Ascending aorta (tissue), 2 donors: Measurements from ENCODE around the gene RWDD3. TPM values are rescaled to one million over a fixed set of nuclear protein-coding genes. Genes with fewer than 3 reads are reported as not detected.

Experiments used
- DNase-seq, 2 donors: peaks; one replicate each; pipeline ENCODE4 v3.0.0-alpha.2; 2019; ENCODE audit warnings: low spot score in 2 of 2
- H3K27ac ChIP-seq, 2 donors: fragments of 200-600 bp; sonication (generic); one replicate each; pipeline ENCODE4 v1.5.1; 2016 to 2017; ENCODE audit warnings: mild to moderate bottlenecking in 1 of 2
- H3K27me3 ChIP-seq: fragments of 200-600 bp; sonication (generic); one replicate; pipeline ENCODE4 v1.5.1; 2017
- H3K36me3 ChIP-seq, 2 donors: fragments of 200-600 bp; sonication (generic); one replicate each; pipeline ENCODE4 v1.5.1; 2016
- H3K4me1 ChIP-seq, 2 donors: fragments of 200-600 bp; sonication (generic); one replicate each; pipeline ENCODE4 v1.5.1; 2016 to 2017; ENCODE audit warnings: mild to moderate bottlenecking in 1 of 2
- H3K4me3 ChIP-seq, 2 donors: fragments of 200-600 bp; sonication (generic); one replicate each; pipeline ENCODE4 v1.5.1; 2016 to 2017; ENCODE audit warnings: mild to moderate bottlenecking in 1 of 2
- H3K9me3 ChIP-seq, 2 donors: fragments of 200-600 bp; sonication (generic); one replicate each; pipeline ENCODE4 v1.5.1; 2016
- CTCF ChIP-seq, 3 experiments: fragments of 200-600 bp in 2 of 3; fragments of 450-650 bp in 1 of 3; sonication (generic) in 2 of 3; IDR thresholded peaks; one replicate each; pipeline ENCODE4 v1.5.1; 2016 to 2019; ENCODE audit warnings: antibody characterized with exemption in 3 of 3, mild to moderate bottlenecking in 1 of 3, moderate library complexity in 1 of 3
- intact Hi-C: fragments of 100-400 bp; cut with DNase I; formaldehyde crosslinking; loops from one replicate; pipeline ENCODE4 v1.15.1; 2023
- total RNA-seq: library from RNA; depleted of rRNA; stranded (reverse); fragments of >200 nt; gene quantifications from one replicate; pipeline ENCODE4 v1.1.0, GENCODE V29; 2016

The RWDD3 gene
- total RNA-seq, 1 donor from 2014 or later: not detected

- TF ChIP-seq CTCF (IDR thresholded peaks at IDR 0.05): no peak
- intact Hi-C loops: no loop called here
- H3K9me3 ChIP-seq: no peaks in the 10 kb centered on the region
- H3K36me3 ChIP-seq: no peaks in the 10 kb centered on the region
- peaks cover 0 to 4% of the 10 kb centered on the region in 2 donors for H3K4me1 ChIP-seq
- no peak overlapping the region for H3K27ac ChIP-seq
- H3K4me3 ChIP-seq: no peak overlapping the region
- DNase-seq: no peak
- H3K27me3 ChIP-seq: no peaks in the 10 kb centered on the region
Observed at GRCh38 chr1:95208876-95209275, 25.1 kb upstream of the RWDD3 start.

- no peak for DNase-seq
- intact Hi-C loops: no loop called here
- TF ChIP-seq CTCF (IDR thresholded peaks at IDR 0.05): no peak
Observed at GRCh38 chr1:95209291-95209690, 24.7 kb upstream of the RWDD3 start.

GRCh38 chr1:95216292-95216990, 17.6 kb upstream of the RWDD3 start:
- no peak overlapping the region for H3K27ac ChIP-seq
- DNase-seq: no peak
- TF ChIP-seq CTCF (IDR thresholded peaks at IDR 0.05): no peak
- no peak overlapping the region for H3K4me3 ChIP-seq
- H3K4me1 ChIP-seq: no peaks in the 10 kb centered on the region
- H3K9me3 ChIP-seq: no peaks in the 10 kb centered on the region
- H3K27me3 ChIP-seq: no peaks in the 10 kb centered on the region
- no peaks in the 10 kb centered on the region for H3K36me3 ChIP-seq
- intact Hi-C loops: no loop called here

More at GRCh38 chr1:95209291-95209690, 24.7 kb upstream of the RWDD3 start:
- H3K36me3 ChIP-seq: no peaks in the 10 kb centered on the region
- H3K4me1 ChIP-seq: peaks cover 0 to 4% of the 10 kb centered on the region in 2 donors
- no peak overlapping the region for H3K27ac ChIP-seq
- H3K27me3 ChIP-seq: no peaks in the 10 kb centered on the region
- H3K4me3 ChIP-seq: no peak overlapping the region
- H3K9me3 ChIP-seq: no peaks in the 10 kb centered on the region

- no peaks in the 10 kb centered on the region for H3K9me3 ChIP-seq
- no peak for TF ChIP-seq CTCF (IDR thresholded peaks at IDR 0.05)
- H3K36me3 ChIP-seq: no peaks in the 10 kb centered on the region
- H3K27me3 ChIP-seq: no peaks in the 10 kb centered on the region
- no peak overlapping the region for H3K4me3 ChIP-seq
- intact Hi-C loops: no loop called here
- no peak overlapping the region for H3K27ac ChIP-seq
- DNase-seq: no peak
- no peaks in the 10 kb centered on the region for H3K4me1 ChIP-seq
Observed at GRCh38 chr1:95217371-95217770, 16.6 kb upstream of the RWDD3 start.

- H3K36me3 ChIP-seq: no peaks in the 10 kb centered on the region
- H3K9me3 ChIP-seq: no peaks in the 10 kb centered on the region
- intact Hi-C loops: no loop called here
- no peaks in the 10 kb centered on the region for H3K4me1 ChIP-seq
- DNase-seq: no peak
- TF ChIP-seq CTCF (IDR thresholded peaks at IDR 0.05): no peak
- no peak overlapping the region for H3K27ac ChIP-seq
- no peak overlapping the region for H3K4me3 ChIP-seq
- no peaks in the 10 kb centered on the region for H3K27me3 ChIP-seq
Observed at GRCh38 chr1:95219407-95219806, 14.6 kb upstream of the RWDD3 start.

- H3K4me1 ChIP-seq: no peaks in the 10 kb centered on the region
- no peaks in the 10 kb centered on the region for H3K36me3 ChIP-seq
- no peak overlapping the region for H3K4me3 ChIP-seq
- intact Hi-C loops: no loop called here
- DNase-seq: no peak
- H3K27ac ChIP-seq: no peak overlapping the region
- TF ChIP-seq CTCF (IDR thresholded peaks at IDR 0.05): no peak
- H3K9me3 ChIP-seq: no peaks in the 10 kb centered on the region
- no peaks in the 10 kb centered on the region for H3K27me3 ChIP-seq
Observed at GRCh38 chr1:95221306-95221705, 12.7 kb upstream of the RWDD3 start.
